Endothelial cell of umbilical vein (primary cell): ENCODE measurements around the gene LTA4H. TPM values are rescaled to one million over a fixed set of nuclear protein-coding genes. Genes with fewer than 3 reads are reported as not detected.
A peak's percentile ranks its signal among the peaks of the same experiment; 100 is the strongest.

ENCODE experiments used
- BruUV-seq: library from RNA; stranded (reverse); fragments of 400-500 nt; replicated peaks from 2 replicates; lab custom pipeline; 2021; lab: Mats Ljungman, UMichigan
- CTCF ChIA-PET: fragments of 300-600, 350-600 bp; sonication (Branson Sonifier 250); formaldehyde crosslinking; loops from one replicate; lab custom pipeline; 2021; ENCODE audit warnings: antibody characterized with exemption, inconsistent platforms; lab: Charles Lee
- POLR2A ChIA-PET: fragments of 300-600, 350-600 bp; sonication (Branson Sonifier 250); formaldehyde crosslinking; loops from one replicate; lab custom pipeline; 2021; ENCODE audit warnings: antibody characterized with exemption, inconsistent platforms; lab: Charles Lee
- DNase-seq: peaks from one replicate; pipeline ENCODE4 v3.0.0-alpha.2; 2011; ENCODE audit warnings: low read depth, low spot score
- FAIRE-seq: peaks from 2 replicates; lab custom pipeline; 2011; peaks lifted over from hg19 to GRCh38; lab: Jason Lieb, UNC
- H2AFZ ChIP-seq: 2 replicates; pipeline ENCODE4 v1.6.0; 2012; ENCODE audit warnings: low read depth, low read length, control low read depth, inconsistent platforms
- H3K27ac ChIP-seq: 2 replicates; pipeline ENCODE4 v1.5.1; 2011; ENCODE audit warnings: low read depth, mild to moderate bottlenecking, control low read depth, low read length, moderate library complexity; ENCODE audit not compliant: insufficient read depth
- H3K27me3 ChIP-seq, 2 experiments: 2 replicates each; pipeline versions ENCODE4 v1.6.0 to v1.6.1; 2011; ENCODE audit warnings: low read length in 2 of 2, mixed read lengths in 1 of 2; ENCODE audit not compliant: control insufficient read depth in 2 of 2, insufficient read depth in 2 of 2
- H3K36me3 ChIP-seq, 2 experiments: 2 replicates in 1 of 2; 3 replicates in 1 of 2; pipeline ENCODE4 v1.5.1; 2011; ENCODE audit warnings: low read length in 2 of 2, mild to moderate bottlenecking in 1 of 2, moderate library complexity in 1 of 2; ENCODE audit not compliant: control insufficient read depth in 2 of 2, insufficient read depth in 2 of 2; ENCODE audit errors: extremely low read depth in 1 of 2
- H3K4me1 ChIP-seq: 3 replicates; pipeline ENCODE4 v1.5.1; 2011; ENCODE audit warnings: mild to moderate bottlenecking, low read length; ENCODE audit not compliant: control insufficient read depth, insufficient read depth; ENCODE audit errors: extremely low read depth
- H3K4me2 ChIP-seq: 2 replicates; pipeline ENCODE4 v1.6.1; 2011; ENCODE audit warnings: low read length, control low read depth, mixed read lengths; ENCODE audit not compliant: insufficient read depth
- H3K4me3 ChIP-seq, 3 experiments: fragments of 200-600 bp in 1 of 3; sonication (generic), shearing (Covaris generic) in 1 of 3; replicated peaks in 1 of 3; 2 replicates each; pipeline ENCODE4 v1.5.1; 2011 to 2016; ENCODE audit warnings: control low read depth in 3 of 3, low read length in 3 of 3, mild to moderate bottlenecking in 2 of 3, inconsistent platforms in 1 of 3, low read depth in 1 of 3, moderate library complexity in 1 of 3; ENCODE audit not compliant: insufficient read depth in 1 of 3
- H3K79me2 ChIP-seq: 2 replicates; pipeline ENCODE4 v1.6.0; 2012; ENCODE audit warnings: low read length, inconsistent platforms; ENCODE audit not compliant: control insufficient read depth, insufficient read depth
- H3K9ac ChIP-seq: replicated peaks from 2 replicates; pipeline ENCODE3; 2011; ENCODE audit warnings: low read length, control low read depth; ENCODE audit not compliant: insufficient read depth; ENCODE audit errors: extremely low read depth
- H3K9me1 ChIP-seq: replicated peaks from 3 replicates; pipeline ENCODE4 v1.6.0; 2011; ENCODE audit warnings: mild to moderate bottlenecking, low read length; ENCODE audit not compliant: control insufficient read depth, insufficient read depth; ENCODE audit errors: extremely low read depth
- H3K9me3 ChIP-seq: replicated peaks from 2 replicates; pipeline ENCODE4 v1.5.1; 2012; ENCODE audit warnings: low read length, inconsistent platforms; ENCODE audit not compliant: control insufficient read depth, insufficient read depth
- H4K20me1 ChIP-seq: replicated peaks from 2 replicates; pipeline ENCODE3; 2011; ENCODE audit warnings: mild to moderate bottlenecking, low read length; ENCODE audit not compliant: control insufficient read depth, insufficient read depth; ENCODE audit errors: extremely low read depth
- CTCF ChIP-seq, 2 donors: IDR thresholded peaks; 1 replicate in 1 of 2; 2 replicates in 1 of 2; pipeline ENCODE4 v1.5.1; 2011; ENCODE audit warnings: low read length in 2 of 2, mild to moderate bottlenecking in 2 of 2, moderate library complexity in 2 of 2, control low read depth in 1 of 2, inconsistent platforms in 1 of 2, low read depth in 1 of 2; ENCODE audit not compliant: insufficient read depth in 1 of 2; ENCODE audit errors: extremely low read depth in 1 of 2
- GATA2 ChIP-seq: IDR thresholded peaks from 2 replicates; pipeline ENCODE4 v1.7.0; 2011; ENCODE audit warnings: low read depth, mild to moderate bottlenecking, moderate library complexity, mixed read lengths, low read length; ENCODE audit not compliant: insufficient read length, insufficient read depth
- MYC ChIP-seq: IDR thresholded peaks from one replicate; pipeline ENCODE4 v1.6.1; 2011; ENCODE audit warnings: mild to moderate bottlenecking, low read depth, low read length
- dilution Hi-C: fragments of 300-500 bp; cut with MboI; formaldehyde crosslinking; loops from one replicate; pipeline ENCODE4 v1.15.0; 2019; ENCODE audit warnings: low sequenced_read_pairs; ENCODE audit not compliant: extremely low pct_ligation_motif_present
- intact Hi-C: fragments of 100-400 bp; cut with micrococcal nuclease; formaldehyde crosslinking; loops from one replicate; pipeline ENCODE4 v1.10.0; 2022
- polyA plus RNA-seq, 4 experiments: library from polyadenylated mRNA; depleted of rRNA in 3 of 4; stranded (reverse) in 3 of 4; unstranded in 1 of 4; fragments of >200 nt; gene quantifications; 2 replicates each; pipeline versions ENCODE4 v1.2.1 to v1.2.3, GENCODE V29; 2011 to 2012; ENCODE audit warnings: missing spikeins in 1 of 4
- total RNA-seq: library from RNA; stranded (reverse); gene quantifications from 2 replicates; pipeline ENCODE4 v1.2.3, GENCODE V29; 2021

LTA4H gene
- total and polyA plus RNA-seq, 2 donors (not counting 3 experiments of a cell fraction or from before 2014, with no cell fraction given): 77.1 to 85.2 TPM

DNA sequence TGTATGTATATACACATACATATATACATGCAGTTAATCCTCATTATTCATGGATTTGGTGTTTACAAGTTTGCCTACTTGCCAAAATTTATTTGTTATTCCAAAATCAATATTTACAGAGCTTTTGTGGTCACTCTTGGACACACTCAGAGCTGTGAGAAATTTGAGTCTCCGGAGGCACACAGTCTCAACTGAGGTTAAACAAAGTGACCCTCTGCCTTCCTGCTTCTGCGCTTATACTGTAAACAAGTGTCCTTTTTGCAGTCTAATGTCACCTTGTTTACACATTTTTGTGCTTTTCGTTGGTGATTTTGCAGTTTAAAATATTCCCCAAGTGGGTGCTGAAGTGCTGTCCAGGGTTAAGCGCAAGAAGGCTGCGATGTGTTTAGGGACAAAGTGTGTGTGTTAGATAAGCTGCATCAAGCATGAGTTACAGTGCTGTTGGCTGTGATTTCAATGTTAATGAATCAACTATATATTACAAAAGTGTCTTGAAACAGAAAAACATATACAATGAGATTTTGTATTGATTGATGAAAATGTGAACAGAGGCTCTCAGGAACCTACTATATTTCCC lies 13.1 kb upstream of the LTA4H start:
- CTCF ChIA-PET: interaction anchor here (1.3 kb wide), 1 partner anchor 12 kb away, joined by 5 read pairs; no protein-coding TSS in a partner anchor
- intact Hi-C loops: no loop called here

More for the DNA sequence above, 13.1 kb upstream of the LTA4H start:
- H3K4me1 ChIP-seq: peaks cover 29% of the 10 kb centered on the region
- peak overlapping the region in 1 of 3 experiments; percentile 15 for H3K4me3 ChIP-seq
- peak overlapping the region; percentile 52 for H3K4me2 ChIP-seq
- no peaks in the 10 kb centered on the region for H3K9me1 ChIP-seq
- no peaks in the 10 kb centered on the region for H3K27me3 ChIP-seq
- H3K36me3 ChIP-seq: no peaks in the 10 kb centered on the region
- no peak overlapping the region for H3K9ac ChIP-seq
- POLR2A ChIA-PET: no interaction called here
- H3K79me2 ChIP-seq: no peaks in the 10 kb centered on the region
- FAIRE-seq (no peak), DNase-seq (peak; percentile 82)
- peak overlapping the region; percentile 83 for H2AFZ ChIP-seq
- no peak overlapping the region for H3K27ac ChIP-seq
- H3K9me3 ChIP-seq: no peaks in the 10 kb centered on the region
- TF ChIP-seq GATA2: no peak
- TF ChIP-seq CTCF (IDR thresholded peaks at IDR 0.05; ENCODE audit: extremely low read depth in 1 of 2, insufficient read depth in 1 of 2, low read depth in 1 of 2, low read length in 2 of 2): no peak
- no peak for TF ChIP-seq MYC
- BruUV-seq: no TSS peak
- no peaks in the 10 kb centered on the region for H4K20me1 ChIP-seq
- dilution Hi-C loops: no loop called here
